H9 (cell line): ENCODE data around the gene WSCD2. TPM values are rescaled to one million over a fixed set of nuclear protein-coding genes. Genes with fewer than 3 reads are reported as not detected.

Experiments used
- DNase-seq: peaks from one replicate; pipeline ENCODE4 v3.0.0-alpha.2; 2017
- H2AFZ ChIP-seq: one replicate; pipeline ENCODE4 v1.6.1; 2013; ENCODE audit warnings: mild to moderate bottlenecking, low read length, control low read depth, moderate library complexity
- H2AK5ac ChIP-seq: 2 replicates; pipeline ENCODE4 v1.6.1; 2013; ENCODE audit warnings: low read length, control low read depth, mixed read lengths; ENCODE audit not compliant: insufficient read length
- H2BK120ac ChIP-seq: one replicate; pipeline ENCODE4 v1.6.1; 2013; ENCODE audit warnings: low read depth, mild to moderate bottlenecking, low read length, control low read depth, inconsistent platforms; ENCODE audit not compliant: poor library complexity, severe bottlenecking
- H2BK12ac ChIP-seq: 2 replicates; pipeline ENCODE4 v1.6.1; 2013; ENCODE audit warnings: low read length, control low read depth, mixed read lengths, low read depth; ENCODE audit not compliant: insufficient read length
- H2BK15ac ChIP-seq: 2 replicates; pipeline ENCODE4 v1.6.1; 2013; ENCODE audit warnings: low read depth, low read length, control low read depth
- H2BK20ac ChIP-seq: one replicate; pipeline ENCODE4 v1.6.1; 2013; ENCODE audit warnings: low read depth, mild to moderate bottlenecking, low read length, control low read depth, inconsistent platforms; ENCODE audit not compliant: poor library complexity, severe bottlenecking
- H2BK5ac ChIP-seq: 2 replicates; pipeline ENCODE4 v1.6.1; 2013; ENCODE audit warnings: low read length, control low read depth, mixed read lengths; ENCODE audit not compliant: insufficient read length
- H3K14ac ChIP-seq: 2 replicates; pipeline ENCODE4 v1.6.1; 2013; ENCODE audit warnings: low read length, control low read depth; ENCODE audit not compliant: insufficient read depth
- H3K18ac ChIP-seq: 2 replicates; pipeline ENCODE4 v1.6.1; 2013; ENCODE audit warnings: low read depth, mild to moderate bottlenecking, mixed read lengths, low read length, control low read depth; ENCODE audit not compliant: insufficient read length
- H3K23ac ChIP-seq: 2 replicates; pipeline ENCODE4 v1.6.1; 2013; ENCODE audit warnings: low read length, control low read depth, mixed read lengths, low read depth; ENCODE audit not compliant: insufficient read length
- H3K23me2 ChIP-seq: 2 replicates; pipeline ENCODE4 v1.6.1; 2013; ENCODE audit warnings: low read depth, mild to moderate bottlenecking, mixed read lengths, low read length, control low read depth; ENCODE audit not compliant: insufficient read length, poor library complexity, severe bottlenecking
- H3K27ac ChIP-seq: 2 replicates; pipeline ENCODE4 v1.5.1; 2013; ENCODE audit warnings: low read length, control low read depth, mixed read lengths, low read depth; ENCODE audit not compliant: insufficient read length
- H3K27me3 ChIP-seq: 2 replicates; pipeline ENCODE4 v1.6.1; 2013; ENCODE audit warnings: low read length, control low read depth, inconsistent platforms; ENCODE audit not compliant: insufficient read depth
- H3K4ac ChIP-seq: 2 replicates; pipeline ENCODE4 v1.6.1; 2013; ENCODE audit warnings: low read depth, mild to moderate bottlenecking, control low read depth, inconsistent platforms, low read length, moderate library complexity
- H3K4me1 ChIP-seq: 2 replicates; pipeline ENCODE4 v1.6.1; 2013; ENCODE audit warnings: low read length, control low read depth, inconsistent platforms; ENCODE audit not compliant: insufficient read depth
- H3K4me2 ChIP-seq: 2 replicates; pipeline ENCODE4 v1.6.1; 2013; ENCODE audit warnings: low read length, control low read depth, mixed read lengths; ENCODE audit not compliant: insufficient read length, insufficient read depth
- H3K56ac ChIP-seq: 2 replicates; pipeline ENCODE4 v1.6.1; 2013; ENCODE audit warnings: low read depth, mild to moderate bottlenecking, mixed read lengths, low read length, control low read depth; ENCODE audit not compliant: insufficient read length
- H3K79me1 ChIP-seq: 2 replicates; pipeline ENCODE4 v1.6.1; 2013; ENCODE audit warnings: low read depth, mild to moderate bottlenecking, moderate library complexity, low read length, control low read depth, inconsistent platforms; ENCODE audit not compliant: insufficient read depth, poor library complexity, severe bottlenecking
- H3K79me2 ChIP-seq: 2 replicates; pipeline ENCODE4 v1.6.1; 2013; ENCODE audit warnings: low read length, control low read depth, inconsistent platforms; ENCODE audit not compliant: insufficient read depth
- H3K9ac ChIP-seq: 2 replicates; pipeline ENCODE4 v1.6.1; 2013; ENCODE audit warnings: low read length, control low read depth, mixed read lengths; ENCODE audit not compliant: insufficient read length; ENCODE audit errors: extremely low read depth
- H3K9me3 ChIP-seq: one replicate; pipeline ENCODE4 v1.6.1; 2013; ENCODE audit warnings: low read depth, low read length, inconsistent platforms; ENCODE audit not compliant: control insufficient read depth
- H3T11ph ChIP-seq: one replicate; pipeline ENCODE4 v1.6.1; 2013; ENCODE audit warnings: mild to moderate bottlenecking, low read length, control low read depth, inconsistent platforms
- H4K20me1 ChIP-seq: one replicate; pipeline ENCODE4 v1.6.1; 2013; ENCODE audit not compliant: control insufficient read depth, insufficient read length, insufficient read depth
- H4K5ac ChIP-seq: 2 replicates; pipeline ENCODE4 v1.6.1; 2013; ENCODE audit warnings: low read depth, mild to moderate bottlenecking, mixed read lengths, low read length, control low read depth; ENCODE audit not compliant: insufficient read length
- H4K8ac ChIP-seq: replicated peaks from 2 replicates; pipeline ENCODE4 v1.6.1; 2013; ENCODE audit warnings: low read length, control low read depth, mixed read lengths, low read depth; ENCODE audit not compliant: insufficient read length
- H4K91ac ChIP-seq: 2 replicates; pipeline ENCODE4 v1.6.1; 2013; ENCODE audit warnings: low read depth, mild to moderate bottlenecking, moderate library complexity, mixed read lengths, low read length, control low read depth; ENCODE audit not compliant: insufficient read length
- H3K27ac Mint-ChIP-seq, 3 experiments: 2 replicates in 2 of 3; 3 replicates in 1 of 3; pipeline ENCODE4 v1.8.0; 2020 to 2021; ENCODE audit warnings: mixed read lengths in 3 of 3, mild to moderate bottlenecking in 1 of 3, moderate library complexity in 1 of 3
- H3K27me3 Mint-ChIP-seq: 2 replicates; pipeline ENCODE4 v1.8.0; 2021; ENCODE audit warnings: low read depth, mild to moderate bottlenecking, moderate library complexity, mixed read lengths
- H3K36me3 Mint-ChIP-seq, 3 experiments: 2 replicates in 2 of 3; 3 replicates in 1 of 3; pipeline ENCODE4 v1.8.0; 2020 to 2021; ENCODE audit warnings: low read depth in 3 of 3, mixed read lengths in 3 of 3; ENCODE audit not compliant: insufficient read depth in 1 of 3
- H3K4me1 Mint-ChIP-seq, 2 experiments: 2 replicates each; pipeline ENCODE4 v1.8.0; 2020; ENCODE audit warnings: mixed read lengths in 2 of 2
- H3K4me3 Mint-ChIP-seq, 2 experiments: 2 replicates in 1 of 2; 3 replicates in 1 of 2; pipeline ENCODE4 v1.8.0; 2020 to 2021; ENCODE audit warnings: mild to moderate bottlenecking in 2 of 2, mixed read lengths in 2 of 2, moderate library complexity in 1 of 2
- H3K9me3 Mint-ChIP-seq, 2 experiments: 2 replicates in 1 of 2; 3 replicates in 1 of 2; pipeline ENCODE4 v1.8.0; 2020; ENCODE audit warnings: mild to moderate bottlenecking in 2 of 2, mixed read lengths in 2 of 2, moderate library complexity in 1 of 2
- WGBS: extraction: QIAGEN DNeasy Blood & Tissue Kit; methylation state at CpG from one replicate; pipeline ENCODE4 v1.1.7; 2013; ENCODE audit warnings: missing lambda C conversion rate, low lambda C conversion rate, mixed read lengths; ENCODE audit not compliant: insufficient read length; ENCODE audit errors: extremely low coverage; 5-methylcytosine and 5-hydroxymethylcytosine counted together
- total RNA-seq: library from RNA; stranded (reverse); gene quantifications from 2 replicates; pipeline ENCODE4 v1.2.1, GENCODE V29; 2021
- TF ChIP-seq, protein P1 (sequence below): fragments of 200-600 bp; sonication (generic); conservative IDR thresholded peaks from 3 replicates; pipeline ENCODE4 v1.8.0; 2021; ENCODE audit warnings: antibody characterized with exemption, mild to moderate bottlenecking

WSCD2 gene
- total RNA-seq, 1 experiment from 2014 or later: 0.92 TPM

DNA sequence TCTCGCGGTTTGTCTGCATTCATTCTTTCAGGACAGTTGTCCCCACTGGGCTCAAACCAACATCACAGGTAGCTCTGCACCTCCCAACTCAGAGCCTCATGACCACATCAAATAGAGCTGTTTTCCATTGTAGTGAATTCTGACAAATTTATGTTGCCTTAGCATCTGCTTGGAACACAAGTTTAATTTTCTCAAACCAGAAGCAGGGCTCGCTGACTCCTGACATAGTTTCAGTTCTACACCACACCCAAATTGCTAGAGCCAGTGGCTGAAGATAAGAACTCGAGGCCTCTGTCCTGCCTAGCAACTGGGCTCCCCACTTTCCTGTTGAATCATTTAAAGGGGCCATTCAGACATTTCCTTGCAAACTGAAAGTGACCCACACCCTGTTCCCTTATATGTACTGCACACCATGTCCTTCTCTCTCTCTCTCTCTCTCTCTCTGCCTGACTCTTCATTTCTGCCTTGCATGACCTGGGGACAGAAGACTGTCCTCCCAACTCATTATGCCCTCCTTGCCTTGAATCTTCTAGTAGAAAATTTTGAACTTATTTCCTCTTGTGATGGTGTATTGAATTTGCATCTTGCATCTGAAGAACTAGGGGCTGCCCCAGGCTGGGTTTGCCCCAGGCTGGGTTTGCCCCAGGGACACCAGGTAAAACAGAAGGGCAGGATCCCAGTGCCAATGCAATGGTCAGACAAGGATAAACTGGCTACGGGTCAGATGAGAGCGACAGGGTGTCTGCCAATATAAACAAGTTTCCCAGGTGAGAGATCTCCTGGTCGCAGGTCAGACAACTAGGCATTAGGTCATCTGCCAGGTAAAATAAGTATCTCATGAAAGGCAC, 9.7 kb upstream of the WSCD2 start:
- H3K27me3 Mint-ChIP-seq: no peaks in the 10 kb centered on the region; the same call in 1 of the 2 replicates
- H3K4me1 ChIP-seq: peaks cover 8% of the 10 kb centered on the region; the same call in 1 of the 2 replicates
- H2BK20ac ChIP-seq: no peak overlapping the region
- H3T11ph ChIP-seq: no peak overlapping the region
- no peak overlapping the region for H2BK12ac ChIP-seq
- no peak overlapping the region for H3K9ac ChIP-seq
- H2AFZ ChIP-seq: no peak overlapping the region
- no peaks in the 10 kb centered on the region for H3K23me2 ChIP-seq
- WGBS: no CpG with 5 or more reads among the region's 7 CpGs
- H2AK5ac ChIP-seq: no peak overlapping the region
- H3K27ac Mint-ChIP-seq: peak overlapping the region in 1 of 3 experiments; percentile 36; a peak in 1 of 7 replicates
- no peaks in the 10 kb centered on the region for H3K9me3 ChIP-seq
- H3K79me2 ChIP-seq: no peaks in the 10 kb centered on the region
- no peak overlapping the region for H3K27ac ChIP-seq
- no peak overlapping the region for H3K14ac ChIP-seq
- DNase-seq: no peak
- no peak overlapping the region for H3K18ac ChIP-seq
- H3K4me2 ChIP-seq: no peak overlapping the region
- no peak overlapping the region for H3K23ac ChIP-seq
- H2BK15ac ChIP-seq: no peak overlapping the region
- no peak overlapping the region for H2BK5ac ChIP-seq
- no peaks in the 10 kb centered on the region for H4K20me1 ChIP-seq
- TF ChIP-seq, protein P1, sequence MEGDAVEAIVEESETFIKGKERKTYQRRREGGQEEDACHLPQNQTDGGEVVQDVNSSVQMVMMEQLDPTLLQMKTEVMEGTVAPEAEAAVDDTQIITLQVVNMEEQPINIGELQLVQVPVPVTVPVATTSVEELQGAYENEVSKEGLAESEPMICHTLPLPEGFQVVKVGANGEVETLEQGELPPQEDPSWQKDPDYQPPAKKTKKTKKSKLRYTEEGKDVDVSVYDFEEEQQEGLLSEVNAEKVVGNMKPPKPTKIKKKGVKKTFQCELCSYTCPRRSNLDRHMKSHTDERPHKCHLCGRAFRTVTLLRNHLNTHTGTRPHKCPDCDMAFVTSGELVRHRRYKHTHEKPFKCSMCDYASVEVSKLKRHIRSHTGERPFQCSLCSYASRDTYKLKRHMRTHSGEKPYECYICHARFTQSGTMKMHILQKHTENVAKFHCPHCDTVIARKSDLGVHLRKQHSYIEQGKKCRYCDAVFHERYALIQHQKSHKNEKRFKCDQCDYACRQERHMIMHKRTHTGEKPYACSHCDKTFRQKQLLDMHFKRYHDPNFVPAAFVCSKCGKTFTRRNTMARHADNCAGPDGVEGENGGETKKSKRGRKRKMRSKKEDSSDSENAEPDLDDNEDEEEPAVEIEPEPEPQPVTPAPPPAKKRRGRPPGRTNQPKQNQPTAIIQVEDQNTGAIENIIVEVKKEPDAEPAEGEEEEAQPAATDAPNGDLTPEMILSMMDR: no peak
- no peaks in the 10 kb centered on the region for H3K79me1 ChIP-seq
- no peaks in the 10 kb centered on the region for H3K27me3 ChIP-seq
- no peak overlapping the region for H4K5ac ChIP-seq
- no peak overlapping the region for H3K56ac ChIP-seq
- no peaks in the 10 kb centered on the region; a peak in 2 of 7 replicates for H3K36me3 Mint-ChIP-seq
- H3K4me1 Mint-ChIP-seq: peaks cover 28 to 37% of the 10 kb centered on the region in 2 experiments
- H3K9me3 Mint-ChIP-seq: peaks cover 2 to 4% of the 10 kb centered on the region in 2 experiments; a peak in 4 of 5 replicates
- no peak overlapping the region for H3K4ac ChIP-seq
- H3K4me3 Mint-ChIP-seq: no peak overlapping the region
- H4K91ac ChIP-seq: no peak overlapping the region
- no peak overlapping the region for H2BK120ac ChIP-seq
- no peak overlapping the region for H4K8ac ChIP-seq
